ENCODE results near the gene MFSD2B. TPM values are rescaled to one million over a fixed set of nuclear protein-coding genes. Genes with fewer than 3 reads are reported as not detected.

The MFSD2B gene
- total and polyA plus RNA-seq, 4 experiments from 2014 or later: not detected

GRCh38 chr2:24047703-24048033 lies 37.8 kb downstream of the MFSD2B start:
- H3K4me3 ChIP-seq (ENCODE audit: low read length in 2 of 2): peak overlapping the region in 1 of 2 donors; percentile 89
- peaks cover 25% of the 10 kb centered on the region for H3K4me1 ChIP-seq (ENCODE audit: insufficient read depth, low read length)
- H3K36me3 Mint-ChIP-seq: peaks cover 0 to 5% of the 10 kb centered on the region in 2 donors

GRCh38 chr2:24048769-24049484 lies 39.0 kb downstream of the MFSD2B start:
- no peaks in the 10 kb centered on the region for H3K9me3 ChIP-seq (ENCODE audit: control insufficient read depth in 1 of 2, low read length in 2 of 2)
- Mint-ChIP-seq H3K36me3 (peaks cover 0 to 5% of the 10 kb centered on the region in 2 donors), H3K27me3 (peaks cover 0 to 1% of the 10 kb centered on the region in 2 donors), H3K4me3 (peak overlapping the region in 6 of 8 donors; percentile 80 to 96 (median 87)), H3K9me3 (no peaks in the 10 kb centered on the region), H3K4me1 (peaks cover 14 to 28% (median 24%) of the 10 kb centered on the region in 4 donors), H3K27ac (peak overlapping the region in 3 of 7 donors; percentile 59 to 89 (median 82))
- no peaks in the 10 kb centered on the region for H3K27me3 ChIP-seq (ENCODE audit: insufficient read depth, low read length)
- H3K36me3 ChIP-seq (ENCODE audit: insufficient read depth, low read length): no peaks in the 10 kb centered on the region
- H3K4me1 ChIP-seq (ENCODE audit: insufficient read depth, low read length): peaks cover 25% of the 10 kb centered on the region
- CTCF ChIA-PET (ENCODE audit: partially characterized antibody): interaction anchor here (0.9 to 2.7 kb wide), 3 partner anchors 28 to 122 kb away, joined by 4 to 15 read pairs (median 8); partner anchors contain the start of genes ATAD2B and TP53I3
- DNase-seq: peak in 1 of 5 donors; percentile 8
- POLR2A ChIA-PET (ENCODE audit: partially characterized antibody): interaction anchor here (0.6 to 5.5 kb wide), 3 partner anchors 22 to 122 kb away, joined by 3 to 70 read pairs (median 23); partner anchors contain the start of genes ATAD2B and SF3B6
- peak overlapping the region in 1 of 2 donors; percentile 54 for H3K4me3 ChIP-seq (ENCODE audit: low read length in 2 of 2)
- H3K27ac ChIP-seq (ENCODE audit: low read depth, low read length): no peak overlapping the region
- intact Hi-C loops (cut with micrococcal nuclease): no loop called here

More at GRCh38 chr2:24047703-24048033, 37.8 kb downstream of the MFSD2B start:
- Mint-ChIP-seq H3K4me3 (peak overlapping the region; percentile 91 to 100 (median 96)), H3K27me3 (peaks cover 0 to 1% of the 10 kb centered on the region in 2 donors), H3K9me3 (no peaks in the 10 kb centered on the region), H3K27ac (peak overlapping the region; percentile 19 to 98 (median 92)), H3K4me1 (peaks cover 16 to 28% (median 25%) of the 10 kb centered on the region in 4 donors)
- Histone ChIP-seq H3K36me3 (ENCODE audit: insufficient read depth, low read length) (no peaks in the 10 kb centered on the region), H3K9me3 (ENCODE audit: control insufficient read depth in 1 of 2, low read length in 2 of 2) (no peaks in the 10 kb centered on the region), H3K27ac (ENCODE audit: low read depth, low read length) (no peak overlapping the region), H3K27me3 (ENCODE audit: insufficient read depth, low read length) (no peaks in the 10 kb centered on the region)
- intact Hi-C loops (cut with micrococcal nuclease): loop anchor here (1.0 to 2.0 kb wide), 3 partner anchors 29 to 120 kb away; partner anchors contain the start of genes ATAD2B, SF3B6 and TP53I3
- CTCF ChIA-PET (ENCODE audit: partially characterized antibody): interaction anchor here (1.0 to 2.7 kb wide), 6 partner anchors 18 to 122 kb away, joined by 3 to 15 read pairs (median 5); partner anchors contain the start of genes ATAD2B and TP53I3
- no peak for DNase-seq
- POLR2A ChIA-PET (ENCODE audit: partially characterized antibody): interaction anchor here (0.6 to 5.5 kb wide), 9 partner anchors 11 to 920 kb away, joined by 3 to 70 read pairs (median 4); partner anchors contain the start of genes ATAD2B, SF3B6 and TP53I3

DNA sequence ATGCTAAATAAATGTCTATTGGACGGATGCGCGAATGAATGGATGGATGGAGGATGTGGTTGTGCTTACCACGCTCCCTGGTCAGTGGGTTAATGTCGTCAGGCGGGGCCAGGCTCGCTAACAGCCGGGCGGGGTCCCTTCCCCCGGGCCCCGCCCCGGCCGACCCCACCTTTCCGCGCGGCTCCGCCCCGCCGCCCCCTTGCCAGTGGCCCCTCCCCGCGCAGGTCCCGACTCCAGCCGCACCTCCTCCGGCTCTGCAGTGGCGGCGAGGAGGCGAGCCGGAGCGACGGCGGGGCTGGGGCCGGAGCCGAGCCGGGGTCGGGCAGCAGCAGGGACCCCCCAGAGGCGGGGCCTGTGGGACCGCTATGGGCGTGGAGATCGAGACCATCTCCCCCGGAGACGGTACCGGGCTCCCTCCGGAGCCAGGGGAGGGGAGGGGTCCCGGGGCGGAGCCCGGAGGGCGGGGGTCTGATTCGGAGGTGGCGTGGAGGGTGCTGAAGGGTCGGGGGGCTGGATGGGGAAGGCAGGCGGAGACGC lies 39.7 kb downstream of the MFSD2B start, which contains the start of gene FKBP1B:
Gene FKBP1B, plus strand, starts transcription at position 257 of the 537 bp plus-strand sequence. Its CDS starts 109 bp downstream, at position 366.
- H3K4me1 Mint-ChIP-seq: peaks cover 14 to 28% (median 24%) of the 10 kb centered on the region in 4 donors
- peak; percentile 20 to 62 (median 33) for DNase-seq
- Histone ChIP-seq H3K27me3 (ENCODE audit: insufficient read depth, low read length) (no peaks in the 10 kb centered on the region), H3K9me3 (ENCODE audit: control insufficient read depth in 1 of 2, low read length in 2 of 2) (no peaks in the 10 kb centered on the region), H3K27ac (ENCODE audit: low read depth, low read length) (no peak within 1 kb of the TSS), H3K4me3 (ENCODE audit: low read length in 2 of 2) (peak within 1 kb of the TSS in 1 of 2 donors; percentile 54), H3K36me3 (ENCODE audit: insufficient read depth, low read length) (no peaks in the 10 kb centered on the region), H3K4me1 (ENCODE audit: insufficient read depth, low read length) (peaks cover 25% of the 10 kb centered on the region)
- ChIA-PET POLR2A (ENCODE audit: partially characterized antibody) (interaction anchor here (0.6 to 5.5 kb wide), 4 partner anchors 21 to 311 kb away, joined by 3 to 70 read pairs (median 13); partner anchors contain the start of genes ATAD2B, ITSN2 and SF3B6), CTCF (ENCODE audit: partially characterized antibody) (interaction anchor here (0.9 to 1.4 kb wide), 2 partner anchors 27 to 122 kb away, joined by 4 to 8 read pairs; partner anchors contain the start of gene ATAD2B)
- peak within 1 kb of the TSS in 6 of 8 donors; percentile 80 to 96 (median 87) for H3K4me3 Mint-ChIP-seq
- H3K36me3 Mint-ChIP-seq: peaks cover 0 to 5% of the 10 kb centered on the region in 2 donors
- no peaks in the 10 kb centered on the region for H3K9me3 Mint-ChIP-seq
- intact Hi-C loops (cut with micrococcal nuclease): no loop called here
- peaks cover 0 to 1% of the 10 kb centered on the region in 2 donors for H3K27me3 Mint-ChIP-seq
- H3K27ac Mint-ChIP-seq: peak within 1 kb of the TSS in 3 of 7 donors; percentile 59 to 89 (median 82)

GRCh38 chr2:24050041-24050979 lies 40.4 kb downstream of the MFSD2B start:
- peak overlapping the region in 1 of 2 donors; percentile 54 for H3K4me3 ChIP-seq (ENCODE audit: low read length in 2 of 2)
- CTCF ChIA-PET (ENCODE audit: partially characterized antibody): no interaction called here

DNA sequence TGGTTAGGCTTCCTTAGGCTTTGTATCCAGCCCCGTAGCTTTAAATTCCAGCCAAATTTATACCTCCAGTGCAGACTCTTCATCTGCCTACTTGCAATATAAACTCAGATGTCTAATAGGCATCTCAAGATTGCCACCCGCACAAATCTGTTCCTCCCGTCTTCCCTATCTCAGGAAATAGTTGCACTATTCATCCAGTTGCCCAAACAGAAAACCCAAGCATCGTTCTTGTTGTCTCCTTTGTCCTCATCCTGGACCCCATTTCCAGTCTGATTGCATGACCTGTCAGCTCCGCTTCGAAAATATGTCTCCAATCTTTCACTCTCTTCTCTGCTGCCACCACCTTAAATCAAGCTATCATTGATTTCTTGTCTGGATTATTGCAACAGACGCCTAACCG lies 41.9 kb downstream of the MFSD2B start:
- ChIA-PET POLR2A (ENCODE audit: partially characterized antibody) (no interaction called here), CTCF (ENCODE audit: partially characterized antibody) (no interaction called here)
- H3K4me1 ChIP-seq (ENCODE audit: insufficient read depth, low read length): peaks cover 18% of the 10 kb centered on the region
- no peak for DNase-seq
- H3K4me3 ChIP-seq (ENCODE audit: low read length in 2 of 2): no peak overlapping the region
- H3K27ac Mint-ChIP-seq: no peak overlapping the region
- H3K27ac ChIP-seq (ENCODE audit: low read depth, low read length): no peak overlapping the region
- no peaks in the 10 kb centered on the region for H3K9me3 ChIP-seq (ENCODE audit: control insufficient read depth in 1 of 2, low read length in 2 of 2)
- no peak overlapping the region for H3K4me3 Mint-ChIP-seq
- H3K27me3 ChIP-seq (ENCODE audit: insufficient read depth, low read length): no peaks in the 10 kb centered on the region
- peaks cover 0 to 5% of the 10 kb centered on the region in 2 donors for H3K36me3 Mint-ChIP-seq
- no peaks in the 10 kb centered on the region for H3K36me3 ChIP-seq (ENCODE audit: insufficient read depth, low read length)
- intact Hi-C loops (cut with micrococcal nuclease): no loop called here
- H3K27me3 Mint-ChIP-seq: peaks cover 0 to 1% of the 10 kb centered on the region in 2 donors
- no peaks in the 10 kb centered on the region for H3K9me3 Mint-ChIP-seq
- H3K4me1 Mint-ChIP-seq: peaks cover 7 to 12% (median 11%) of the 10 kb centered on the region in 4 donors

More at GRCh38 chr2:24050041-24050979, 40.4 kb downstream of the MFSD2B start:
- Histone ChIP-seq H3K27me3 (ENCODE audit: insufficient read depth, low read length) (no peaks in the 10 kb centered on the region), H3K4me1 (ENCODE audit: insufficient read depth, low read length) (peaks cover 25% of the 10 kb centered on the region), H3K9me3 (ENCODE audit: control insufficient read depth in 1 of 2, low read length in 2 of 2) (no peaks in the 10 kb centered on the region), H3K27ac (ENCODE audit: low read depth, low read length) (no peak overlapping the region), H3K36me3 (ENCODE audit: insufficient read depth, low read length) (no peaks in the 10 kb centered on the region)
- Mint-ChIP-seq H3K27me3 (peaks cover 0 to 1% of the 10 kb centered on the region in 2 donors), H3K4me3 (peak overlapping the region in 6 of 8 donors; percentile 44 to 83 (median 66)), H3K36me3 (peaks cover 0 to 5% of the 10 kb centered on the region in 2 donors), H3K4me1 (peaks cover 9 to 22% (median 19%) of the 10 kb centered on the region in 4 donors), H3K9me3 (no peaks in the 10 kb centered on the region), H3K27ac (no peak overlapping the region)
- intact Hi-C loops (cut with micrococcal nuclease): no loop called here
- POLR2A ChIA-PET (ENCODE audit: partially characterized antibody): interaction anchor here (1.0 to 5.5 kb wide), 4 partner anchors 26 to 310 kb away, joined by 3 to 70 read pairs (median 14); partner anchors contain the start of genes ATAD2B, ITSN2, SF3B6 and UBXN2A
- DNase-seq: peak in 3 of 5 donors; percentile 6 to 11 (median 9)

DNA sequence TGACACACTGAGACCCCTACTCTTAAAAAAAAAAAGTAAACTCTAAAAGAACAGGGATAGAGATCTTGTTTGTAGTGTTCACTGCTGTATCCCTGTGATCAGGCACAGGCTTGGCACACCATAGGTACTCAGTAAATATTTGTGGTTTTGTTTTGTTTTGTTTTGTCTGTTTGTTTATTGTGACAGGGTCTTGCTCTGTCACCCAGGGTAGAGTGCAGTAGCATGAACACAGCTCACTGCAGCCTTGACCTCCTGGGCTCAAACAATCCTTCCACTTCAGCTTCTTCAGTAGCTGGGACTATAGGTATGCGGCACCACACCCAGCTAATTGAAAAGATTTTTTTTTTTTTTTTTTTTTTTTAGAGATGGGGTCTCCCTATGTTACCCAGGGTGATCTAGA lies 43.1 kb downstream of the MFSD2B start:
- no peak for DNase-seq
- no peak overlapping the region for H3K27ac Mint-ChIP-seq
- Histone ChIP-seq H3K4me1 (ENCODE audit: insufficient read depth, low read length) (peaks cover 13% of the 10 kb centered on the region), H3K27ac (ENCODE audit: low read depth, low read length) (no peak overlapping the region), H3K4me3 (ENCODE audit: low read length in 2 of 2) (no peak overlapping the region), H3K9me3 (ENCODE audit: control insufficient read depth in 1 of 2, low read length in 2 of 2) (no peaks in the 10 kb centered on the region), H3K36me3 (ENCODE audit: insufficient read depth, low read length) (no peaks in the 10 kb centered on the region), H3K27me3 (ENCODE audit: insufficient read depth, low read length) (no peaks in the 10 kb centered on the region)
- ChIA-PET CTCF (ENCODE audit: partially characterized antibody) (interaction anchor here (1.0 kb wide), 1 partner anchor 30 kb away, joined by 3 read pairs; no protein-coding TSS in a partner anchor), POLR2A (ENCODE audit: partially characterized antibody) (no interaction called here)
- no peak overlapping the region for H3K4me3 Mint-ChIP-seq
- no peaks in the 10 kb centered on the region for H3K9me3 Mint-ChIP-seq
- no peaks in the 10 kb centered on the region for H3K27me3 Mint-ChIP-seq
- intact Hi-C loops (cut with micrococcal nuclease): no loop called here
- H3K4me1 Mint-ChIP-seq: peaks cover 0 to 2% (median 1%) of the 10 kb centered on the region in 4 donors
- no peaks in the 10 kb centered on the region for H3K36me3 Mint-ChIP-seq
